Mesenchymal stem cell (in vitro differentiated cells and primary cell): ENCODE data around the gene RABGAP1L.

Experiments
- DNase-seq: peaks from one replicate; pipeline ENCODE4 v3.0.0-alpha.2; 2013
- H2AFZ ChIP-seq: one replicate; pipeline ENCODE4 v1.6.1; 2013; ENCODE audit warnings: low read depth, mild to moderate bottlenecking, control low read depth, inconsistent platforms, low read length, moderate library complexity
- H2AK5ac ChIP-seq: 2 replicates; pipeline ENCODE4 v1.6.1; 2013; ENCODE audit warnings: low read length, moderate library complexity, mild to moderate bottlenecking, inconsistent platforms; ENCODE audit not compliant: severe bottlenecking
- H2BK120ac ChIP-seq: one replicate; pipeline ENCODE4 v1.6.1; 2013; ENCODE audit warnings: low read depth, mild to moderate bottlenecking, inconsistent platforms, low read length, moderate library complexity
- H2BK12ac ChIP-seq, 2 experiments: one replicate each; pipeline ENCODE4 v1.6.1; 2013; ENCODE audit warnings: inconsistent platforms in 2 of 2, low read length in 2 of 2, mild to moderate bottlenecking in 2 of 2, moderate library complexity in 2 of 2, control low read depth in 1 of 2
- H2BK15ac ChIP-seq: one replicate; pipeline ENCODE4 v1.6.1; 2013; ENCODE audit warnings: mild to moderate bottlenecking, low read depth, inconsistent platforms; ENCODE audit not compliant: poor library complexity, severe bottlenecking
- H2BK5ac ChIP-seq: 2 replicates; pipeline ENCODE4 v1.6.1; 2013; ENCODE audit warnings: low read depth, mild to moderate bottlenecking, low read length, control low read depth, inconsistent platforms; ENCODE audit not compliant: poor library complexity, severe bottlenecking
- H3K14ac ChIP-seq, 2 experiments: one replicate each; pipeline ENCODE4 v1.6.1; 2013; ENCODE audit warnings: inconsistent platforms in 2 of 2, low read length in 2 of 2, control low read depth in 1 of 2, mild to moderate bottlenecking in 1 of 2, moderate library complexity in 1 of 2
- H3K18ac ChIP-seq, 2 experiments: one replicate each; pipeline ENCODE4 v1.6.1; 2013; ENCODE audit warnings: inconsistent platforms in 2 of 2, low read length in 2 of 2, control low read depth in 1 of 2, low read depth in 1 of 2, mild to moderate bottlenecking in 1 of 2
- H3K23ac ChIP-seq, 2 experiments: one replicate each; pipeline ENCODE4 v1.6.1; 2013; ENCODE audit warnings: inconsistent platforms in 2 of 2, low read length in 2 of 2, mild to moderate bottlenecking in 2 of 2, moderate library complexity in 2 of 2, control low read depth in 1 of 2
- H3K27ac ChIP-seq: 2 replicates; pipeline ENCODE4 v1.5.1; 2013; ENCODE audit warnings: mild to moderate bottlenecking, moderate library complexity, low read length, control low read depth, inconsistent platforms; ENCODE audit not compliant: poor library complexity, severe bottlenecking
- H3K27me3 ChIP-seq, 2 experiments: 2 replicates each; pipeline versions ENCODE4 v1.6.1 to v1.7.0; 2013; ENCODE audit warnings: low read length in 2 of 2, mild to moderate bottlenecking in 2 of 2, moderate library complexity in 2 of 2, control low read depth in 1 of 2, inconsistent platforms in 1 of 2; ENCODE audit not compliant: control insufficient read depth in 1 of 2, insufficient read depth in 1 of 2
- H3K36me3 ChIP-seq, 2 experiments: 2 replicates each; pipeline versions ENCODE4 v1.6.1 to v1.7.0; 2013; ENCODE audit warnings: low read length in 2 of 2, control low read depth in 1 of 2, inconsistent platforms in 1 of 2, low read depth in 1 of 2, mild to moderate bottlenecking in 1 of 2; ENCODE audit not compliant: insufficient read depth in 2 of 2, control insufficient read depth in 1 of 2
- H3K4ac ChIP-seq, 2 experiments: one replicate each; pipeline ENCODE4 v1.6.1; 2013; ENCODE audit warnings: inconsistent platforms in 2 of 2, low read length in 2 of 2, mild to moderate bottlenecking in 2 of 2, moderate library complexity in 2 of 2, control low read depth in 1 of 2, low read depth in 1 of 2
- H3K4me1 ChIP-seq: 2 replicates; pipeline ENCODE4 v1.6.1; 2013; ENCODE audit warnings: low read depth, low read length, control low read depth; ENCODE audit not compliant: control insufficient read depth, insufficient read depth
- H3K4me2 ChIP-seq: 2 replicates; pipeline ENCODE4 v1.6.1; 2013; ENCODE audit warnings: low read length, mild to moderate bottlenecking, inconsistent platforms; ENCODE audit not compliant: poor library complexity, severe bottlenecking
- H3K4me3 ChIP-seq, 2 experiments: 2 replicates each; pipeline versions ENCODE4 v1.5.1 to v1.7.0; 2013; ENCODE audit warnings: low read length in 2 of 2, mild to moderate bottlenecking in 2 of 2, control low read depth in 1 of 2, low read depth in 1 of 2; ENCODE audit not compliant: insufficient read depth in 1 of 2
- H3K79me1 ChIP-seq: replicated peaks from 2 replicates; pipeline ENCODE4 v1.6.1; 2013; ENCODE audit warnings: mild to moderate bottlenecking, control low read depth, low read length, inconsistent platforms; ENCODE audit not compliant: poor library complexity, severe bottlenecking
- H3K9ac ChIP-seq: 2 replicates; pipeline ENCODE4 v1.7.0; 2013; ENCODE audit warnings: mild to moderate bottlenecking, low read length, moderate library complexity
- H3K9me3 ChIP-seq: 2 replicates; pipeline ENCODE4 v1.7.0; 2013; ENCODE audit warnings: mild to moderate bottlenecking, low read length; ENCODE audit not compliant: control insufficient read depth
- H4K8ac ChIP-seq: one replicate; pipeline ENCODE4 v1.6.1; 2013; ENCODE audit warnings: inconsistent platforms, mild to moderate bottlenecking, low read length, moderate library complexity
- H4K91ac ChIP-seq: one replicate; pipeline ENCODE4 v1.6.1; 2013; ENCODE audit warnings: mild to moderate bottlenecking, low read length, inconsistent platforms
- WGBS: methylation state at CpG from one replicate; pipeline ENCODE4 v1.1.7; 2013; ENCODE audit warnings: mixed read lengths; 5-methylcytosine and 5-hydroxymethylcytosine counted together

Gene RABGAP1L

GRCh38 chr1:174189428-174190062 lies 30.2 kb downstream of the RABGAP1L start:
- peaks cover 8% of the 10 kb centered on the region for H3K9me3 ChIP-seq
- H2BK5ac ChIP-seq, result no peak overlapping the region
- WGBS, result 83% methylated on average over 2 of the region's 4 CpGs

GRCh38 chr1:174190691-174191199 lies 31.4 kb downstream of the RABGAP1L start:
- H3K27ac ChIP-seq, result no peak overlapping the region
- H3K14ac ChIP-seq, result no peak overlapping the region
- H4K8ac ChIP-seq, result no peak overlapping the region
- H3K18ac ChIP-seq, result no peak overlapping the region
- H2BK15ac ChIP-seq, result no peak overlapping the region
- WGBS, result 89% methylated on average over 4 of the region's 6 CpGs
- H3K4me2 ChIP-seq, result no peak overlapping the region
- H2AK5ac ChIP-seq, result no peak overlapping the region
- H2BK12ac ChIP-seq, result no peak overlapping the region
- H3K79me1 ChIP-seq, result peaks cover 21% of the 10 kb centered on the region
- no peak overlapping the region for H2BK120ac ChIP-seq
- H3K23ac ChIP-seq, result no peak overlapping the region
- H3K4me1 ChIP-seq, result no peaks in the 10 kb centered on the region
- no peak overlapping the region for H4K91ac ChIP-seq
- H3K36me3 ChIP-seq, result no peaks in the 10 kb centered on the region
- no peaks in the 10 kb centered on the region for H3K27me3 ChIP-seq
- H3K9ac ChIP-seq, result no peak overlapping the region
- H3K4me3 ChIP-seq, result no peak overlapping the region
- H2AFZ ChIP-seq, result no peak overlapping the region
- DNase-seq, result no peak
- no peak overlapping the region for H2BK5ac ChIP-seq
- H3K4ac ChIP-seq, result no peak overlapping the region
- H3K9me3 ChIP-seq, result peaks cover 8% of the 10 kb centered on the region

More at GRCh38 chr1:174189428-174190062, 30.2 kb downstream of the RABGAP1L start:
- Histone ChIP-seq H3K9ac (no peak overlapping the region), H3K4me3 (no peak overlapping the region), H3K79me1 (peaks cover 24% of the 10 kb centered on the region), H3K18ac (no peak overlapping the region), H3K4me2 (no peak overlapping the region), H2BK120ac (no peak overlapping the region), H3K27ac (no peak overlapping the region), H2BK12ac (no peak overlapping the region), H3K23ac (no peak overlapping the region), H3K36me3 (no peaks in the 10 kb centered on the region), H3K4me1 (no peaks in the 10 kb centered on the region), H3K14ac (no peak overlapping the region), H3K4ac (no peak overlapping the region), H4K91ac (no peak overlapping the region), H2AK5ac (no peak overlapping the region), H2AFZ (no peak overlapping the region), H2BK15ac (no peak overlapping the region), H3K27me3 (no peaks in the 10 kb centered on the region), H4K8ac (no peak overlapping the region)
- DNase-seq, result no peak

- Histone ChIP-seq H3K4me2 (no peak overlapping the region), H3K23ac (no peak overlapping the region), H3K36me3 (no peaks in the 10 kb centered on the region), H4K8ac (no peak overlapping the region), H3K4me3 (no peak overlapping the region), H2BK120ac (no peak overlapping the region), H2BK5ac (no peak overlapping the region), H3K9ac (peak overlapping the region; percentile 38), H3K9me3 (peaks cover 8% of the 10 kb centered on the region), H3K27me3 (no peaks in the 10 kb centered on the region), H2AFZ (no peak overlapping the region), H3K4ac (no peak overlapping the region), H3K27ac (no peak overlapping the region), H3K4me1 (no peaks in the 10 kb centered on the region), H3K14ac (no peak overlapping the region), H2BK15ac (no peak overlapping the region), H4K91ac (no peak overlapping the region), H3K18ac (no peak overlapping the region), H2BK12ac (no peak overlapping the region), H2AK5ac (no peak overlapping the region), H3K79me1 (peaks cover 21% of the 10 kb centered on the region)
- no peak for DNase-seq
- 98% methylated on average over 3 of the region's 4 CpGs for WGBS
Observed at GRCh38 chr1:174191349-174191862, 32.1 kb downstream of the RABGAP1L start.

GRCh38 chr1:174194461-174194860 lies 35.1 kb downstream of the RABGAP1L start:
- no peak overlapping the region for H3K4me3 ChIP-seq
- DNase-seq, result no peak

More at GRCh38 chr1:174194461-174194860, 35.1 kb downstream of the RABGAP1L start:
- Histone ChIP-seq H3K18ac (no peak overlapping the region), H3K9ac (no peak overlapping the region), H2BK12ac (no peak overlapping the region), H3K4ac (no peak overlapping the region), H2BK5ac (no peak overlapping the region), H2AK5ac (no peak overlapping the region), H3K36me3 (no peaks in the 10 kb centered on the region), H2BK120ac (no peak overlapping the region), H3K79me1 (peaks cover 25% of the 10 kb centered on the region), H3K4me1 (no peaks in the 10 kb centered on the region), H3K4me2 (no peak overlapping the region), H4K91ac (no peak overlapping the region), H3K27me3 (no peaks in the 10 kb centered on the region), H2AFZ (no peak overlapping the region), H3K23ac (no peak overlapping the region), H3K27ac (no peak overlapping the region), H2BK15ac (no peak overlapping the region), H3K9me3 (no peaks in the 10 kb centered on the region), H3K14ac (no peak overlapping the region), H4K8ac (no peak overlapping the region)
- WGBS, result 87% methylated on average over 6 of the region's 6 CpGs
